Endodermal cell (in vitro differentiated cells): ENCODE data around the gene RAB31. TPM values are rescaled to one million over a fixed set of nuclear protein-coding genes. Genes with fewer than 3 reads are reported as not detected.

Experiments
- DNase-seq: peaks from one replicate; pipeline ENCODE4 v3.0.0-alpha.2; 2017
- H3K27ac ChIP-seq: 2 replicates; pipeline ENCODE4 v1.5.1; 2013; ENCODE audit warnings: mild to moderate bottlenecking, low read depth, low read length, moderate library complexity
- H3K27me3 ChIP-seq: 2 replicates; pipeline ENCODE4 v1.6.1; 2013; ENCODE audit warnings: mild to moderate bottlenecking, low read length, moderate library complexity; ENCODE audit not compliant: insufficient read depth, control insufficient read depth, poor library complexity, severe bottlenecking
- H3K36me3 ChIP-seq: 2 replicates; pipeline ENCODE4 v1.7.0; 2013; ENCODE audit warnings: mild to moderate bottlenecking, low read length, moderate library complexity; ENCODE audit not compliant: control insufficient read depth, insufficient read depth
- H3K4me1 ChIP-seq: one replicate; pipeline ENCODE4 v1.7.0; 2013; ENCODE audit warnings: low read length; ENCODE audit not compliant: control insufficient read depth, insufficient read depth
- H3K4me3 ChIP-seq: 2 replicates; pipeline ENCODE4 v1.5.1; 2013; ENCODE audit warnings: mild to moderate bottlenecking, low read length, moderate library complexity
- H3K9ac ChIP-seq: 2 replicates; pipeline ENCODE4 v1.6.1; 2013; ENCODE audit warnings: mild to moderate bottlenecking, low read length, moderate library complexity; ENCODE audit not compliant: poor library complexity, severe bottlenecking; ENCODE audit errors: extremely low read depth
- H3K9me3 ChIP-seq: 2 replicates; pipeline ENCODE4 v1.6.1; 2013; ENCODE audit warnings: mild to moderate bottlenecking, low read length, moderate library complexity; ENCODE audit not compliant: control insufficient read depth
- H3K27ac Mint-ChIP-seq: 2 replicates; pipeline ENCODE4 v1.8.0; 2020; ENCODE audit warnings: mixed read lengths
- H3K27me3 Mint-ChIP-seq: 2 replicates; pipeline ENCODE4 v1.8.0; 2021; ENCODE audit warnings: mild to moderate bottlenecking, mixed read lengths; ENCODE audit not compliant: insufficient read depth
- H3K36me3 Mint-ChIP-seq: 2 replicates; pipeline ENCODE4 v1.8.0; 2020; ENCODE audit warnings: low read depth, mixed read lengths
- H3K4me1 Mint-ChIP-seq: 2 replicates; pipeline ENCODE4 v1.8.0; 2020; ENCODE audit warnings: mixed read lengths
- H3K4me3 Mint-ChIP-seq: 2 replicates; pipeline ENCODE4 v1.8.0; 2020; ENCODE audit warnings: mild to moderate bottlenecking, moderate library complexity, mixed read lengths
- H3K9me3 Mint-ChIP-seq: 2 replicates; pipeline ENCODE4 v1.8.0; 2020; ENCODE audit warnings: mild to moderate bottlenecking, mixed read lengths
- WGBS, 2 experiments: methylation state at CpG; one replicate each; pipeline versions ENCODE4 v1.1.5 to v1.1.7; 2013; ENCODE audit warnings: missing lambda C conversion rate in 2 of 2, mixed read lengths in 1 of 2; ENCODE audit not compliant: insufficient coverage in 1 of 2, insufficient read length in 1 of 2; 5-methylcytosine and 5-hydroxymethylcytosine counted together
- total RNA-seq, 2 donors: library from RNA; stranded (reverse); fragmentation: NEBNext Ultra II Directional in 1 of 2; extraction: Animal tissue kit (Norgen Biotek cat#: 25700) in 1 of 2; gene quantifications; 2 replicates in 1 of 2; 3 replicates in 1 of 2; pipeline ENCODE4 v1.2.1, GENCODE V29; 2021
- TF ChIP-seq, protein P1 (sequence below): fragments of 200-600 bp; sonication (generic); conservative IDR thresholded peaks from 2 replicates; pipeline ENCODE4 v1.5.0; 2021; ENCODE audit warnings: antibody characterized with exemption, mild to moderate bottlenecking

Gene RAB31
- total RNA-seq, 2 donors from 2014 or later = 11.7 to 20.3 TPM

GRCh38 chr18:9691235-9691634 is 16.9 kb upstream of the RAB31 start:
- Mint-ChIP-seq H3K4me3 (no peak overlapping the region), H3K27ac (no peak overlapping the region), H3K4me1 (peaks cover 10% of the 10 kb centered on the region), H3K9me3 (no peaks in the 10 kb centered on the region), H3K27me3 (peaks cover 34% of the 10 kb centered on the region), H3K36me3 (no peaks in the 10 kb centered on the region)
- 96 to 100% methylated on average over 1 of the region's 1 CpG for WGBS, 2 experiments
- Histone ChIP-seq H3K27ac (no peak overlapping the region), H3K9me3 (no peaks in the 10 kb centered on the region), H3K4me3 (no peak overlapping the region), H3K36me3 (no peaks in the 10 kb centered on the region), H3K27me3 (peaks cover 1% of the 10 kb centered on the region), H3K9ac (no peak overlapping the region), H3K4me1 (no peaks in the 10 kb centered on the region)
- TF ChIP-seq, protein P1, sequence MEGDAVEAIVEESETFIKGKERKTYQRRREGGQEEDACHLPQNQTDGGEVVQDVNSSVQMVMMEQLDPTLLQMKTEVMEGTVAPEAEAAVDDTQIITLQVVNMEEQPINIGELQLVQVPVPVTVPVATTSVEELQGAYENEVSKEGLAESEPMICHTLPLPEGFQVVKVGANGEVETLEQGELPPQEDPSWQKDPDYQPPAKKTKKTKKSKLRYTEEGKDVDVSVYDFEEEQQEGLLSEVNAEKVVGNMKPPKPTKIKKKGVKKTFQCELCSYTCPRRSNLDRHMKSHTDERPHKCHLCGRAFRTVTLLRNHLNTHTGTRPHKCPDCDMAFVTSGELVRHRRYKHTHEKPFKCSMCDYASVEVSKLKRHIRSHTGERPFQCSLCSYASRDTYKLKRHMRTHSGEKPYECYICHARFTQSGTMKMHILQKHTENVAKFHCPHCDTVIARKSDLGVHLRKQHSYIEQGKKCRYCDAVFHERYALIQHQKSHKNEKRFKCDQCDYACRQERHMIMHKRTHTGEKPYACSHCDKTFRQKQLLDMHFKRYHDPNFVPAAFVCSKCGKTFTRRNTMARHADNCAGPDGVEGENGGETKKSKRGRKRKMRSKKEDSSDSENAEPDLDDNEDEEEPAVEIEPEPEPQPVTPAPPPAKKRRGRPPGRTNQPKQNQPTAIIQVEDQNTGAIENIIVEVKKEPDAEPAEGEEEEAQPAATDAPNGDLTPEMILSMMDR = no peak
- no peak for DNase-seq

- peaks cover 28% of the 10 kb centered on the region for H3K27me3 ChIP-seq
- H3K36me3 ChIP-seq = no peaks in the 10 kb centered on the region
- H3K9me3 ChIP-seq = no peaks in the 10 kb centered on the region
- Mint-ChIP-seq H3K9me3 (no peaks in the 10 kb centered on the region), H3K27ac (no peak overlapping the region), H3K4me1 (peaks cover 8% of the 10 kb centered on the region), H3K4me3 (no peak overlapping the region), H3K27me3 (peaks cover 39% of the 10 kb centered on the region), H3K36me3 (no peaks in the 10 kb centered on the region)
- no peak overlapping the region for H3K9ac ChIP-seq
- no peak overlapping the region for H3K27ac ChIP-seq
- 50 to 84% methylated on average over 1 to 5 of the region's 5 CpGs for WGBS, 2 experiments
- H3K4me3 ChIP-seq = no peak overlapping the region
- TF ChIP-seq, protein P1 = no peak
- H3K4me1 ChIP-seq = no peaks in the 10 kb centered on the region
- DNase-seq = no peak
These were observed 13.9 kb upstream of the RAB31 start for GRCh38 chr18:9694174-9694573.

DNA sequence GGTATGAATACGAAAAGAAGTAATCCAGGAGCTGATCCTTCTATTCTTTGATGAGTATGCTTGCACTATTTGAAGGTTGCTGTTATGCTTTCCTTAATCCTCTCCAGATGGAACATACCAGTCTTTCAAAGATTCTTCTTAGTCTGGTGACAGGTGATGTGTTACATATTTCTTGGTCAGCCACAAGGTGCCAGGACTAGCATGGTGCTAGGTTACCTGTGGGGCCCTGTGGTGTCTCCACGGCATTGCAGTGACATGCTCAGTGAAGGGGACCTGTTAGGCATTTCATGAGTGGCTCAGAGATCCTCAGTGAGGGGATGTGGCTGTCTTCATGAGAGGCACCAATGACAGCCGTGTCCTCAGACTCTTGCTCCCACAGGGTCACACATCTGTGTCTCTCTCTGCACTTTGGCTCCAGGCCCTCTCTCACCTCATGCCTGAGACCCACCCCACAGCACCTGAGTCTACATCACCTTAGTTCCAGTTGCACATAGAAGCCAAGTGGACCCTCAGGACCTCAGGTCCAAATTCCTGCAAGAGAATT is 13.1 kb upstream of the RAB31 start:
- Mint-ChIP-seq H3K9me3 (no peaks in the 10 kb centered on the region), H3K4me3 (no peak overlapping the region), H3K27ac (no peak overlapping the region), H3K27me3 (peaks cover 39% of the 10 kb centered on the region), H3K4me1 (peaks cover 11% of the 10 kb centered on the region), H3K36me3 (no peaks in the 10 kb centered on the region)
- Histone ChIP-seq H3K36me3 (no peaks in the 10 kb centered on the region), H3K4me1 (peaks cover 3% of the 10 kb centered on the region), H3K4me3 (no peak overlapping the region), H3K9ac (no peak overlapping the region), H3K9me3 (no peaks in the 10 kb centered on the region), H3K27me3 (peaks cover 28% of the 10 kb centered on the region), H3K27ac (no peak overlapping the region)
- WGBS, 2 experiments = 91 to 94% methylated on average over 3 of the region's 3 CpGs
- TF ChIP-seq, protein P1 = no peak
- DNase-seq = no peak
